ENCODE measurements around the gene S100P. TPM values are rescaled to one million over a fixed set of nuclear protein-coding genes. Genes with fewer than 3 reads are reported as not detected.

S100P gene
- total and polyA plus RNA-seq, 4 donors = 34.2 to 118 (median 51.6) TPM

GRCh38 chr4:6658597-6659075 lies 35.0 kb upstream of the S100P start:
- Histone ChIP-seq H3K9ac (ENCODE audit: insufficient read depth in 1 of 2, low read length in 2 of 2) (no peak overlapping the region), H3K9me3 (ENCODE audit: control insufficient read depth in 4 of 4, insufficient read depth in 3 of 4, low read length in 3 of 4) (no peaks in the 10 kb centered on the region), H3K36me3 (ENCODE audit: control insufficient read depth in 4 of 4, insufficient read depth in 4 of 4, low read length in 4 of 4) (no peaks in the 10 kb centered on the region), H3K27me3 (ENCODE audit: control insufficient read depth in 3 of 3, insufficient read depth in 3 of 3, low read length in 2 of 3) (peaks cover 0 to 31% (median 30%) of the 10 kb centered on the region in 3 donors), H3K4me1 (ENCODE audit: control insufficient read depth in 5 of 5, insufficient read depth in 5 of 5, low read length in 5 of 5) (peaks cover 0 to 6% (median 0%) of the 10 kb centered on the region in 5 donors), H3K4me3 (peak overlapping the region; percentile 46), H3K27ac (ENCODE audit: low read depth in 1 of 2, low read length in 1 of 2) (no peak overlapping the region)
- no peak for TF ChIP-seq CTCF (IDR thresholded peaks at IDR 0.05; ENCODE audit: control extremely low read depth, extremely low read depth)
- DNase-seq = peak; percentile 25 to 57 (median 32)
- ATAC-seq (ENCODE audit: insufficient read depth, low FRiP score) = peak; percentile 58
- WGBS, 2 donors = 10 to 11% methylated on average over 48 to 52 of the region's 52 CpGs

GRCh38 chr4:6659897-6660296 lies 33.8 kb upstream of the S100P start:
- 66 to 94% methylated on average over 2 of the region's 2 CpGs for WGBS, 2 donors

GRCh38 chr4:6660430-6660829 lies 33.2 kb upstream of the S100P start:
- no peak for ATAC-seq (ENCODE audit: insufficient read depth, low FRiP score)
- peaks cover 0 to 3% (median under 1%) of the 10 kb centered on the region in 4 donors for H3K9me3 ChIP-seq (ENCODE audit: control insufficient read depth in 4 of 4, insufficient read depth in 3 of 4, low read length in 3 of 4)
- no peak for DNase-seq

More at GRCh38 chr4:6659897-6660296, 33.8 kb upstream of the S100P start:
- H3K4me3 ChIP-seq = no peak overlapping the region
- peaks cover 0 to 3% (median 0%) of the 10 kb centered on the region in 4 donors for H3K9me3 ChIP-seq (ENCODE audit: control insufficient read depth in 4 of 4, insufficient read depth in 3 of 4, low read length in 3 of 4)
- H3K36me3 ChIP-seq (ENCODE audit: control insufficient read depth in 4 of 4, insufficient read depth in 4 of 4, low read length in 4 of 4) = no peaks in the 10 kb centered on the region
- no peak overlapping the region for H3K9ac ChIP-seq (ENCODE audit: insufficient read depth in 1 of 2, low read length in 2 of 2)
- TF ChIP-seq CTCF (IDR thresholded peaks at IDR 0.05; ENCODE audit: control extremely low read depth, extremely low read depth) = no peak
- ATAC-seq (ENCODE audit: insufficient read depth, low FRiP score) (no peak), DNase-seq (no peak)
- peaks cover 0 to 13% (median 4%) of the 10 kb centered on the region in 5 donors for H3K4me1 ChIP-seq (ENCODE audit: control insufficient read depth in 5 of 5, insufficient read depth in 5 of 5, low read length in 5 of 5)
- peaks cover 0 to 38% (median 37%) of the 10 kb centered on the region in 3 donors for H3K27me3 ChIP-seq (ENCODE audit: control insufficient read depth in 3 of 3, insufficient read depth in 3 of 3, low read length in 2 of 3)
- H3K27ac ChIP-seq (ENCODE audit: low read depth in 1 of 2, low read length in 1 of 2) = no peak overlapping the region

More at GRCh38 chr4:6660430-6660829, 33.2 kb upstream of the S100P start:
- Histone ChIP-seq H3K27me3 (ENCODE audit: control insufficient read depth in 3 of 3, insufficient read depth in 3 of 3, low read length in 2 of 3) (peaks cover 0 to 43% (median 42%) of the 10 kb centered on the region in 3 donors), H3K4me1 (ENCODE audit: control insufficient read depth in 5 of 5, insufficient read depth in 5 of 5, low read length in 5 of 5) (peaks cover 0 to 14% (median 8%) of the 10 kb centered on the region in 5 donors), H3K36me3 (ENCODE audit: control insufficient read depth in 4 of 4, insufficient read depth in 4 of 4, low read length in 4 of 4) (no peaks in the 10 kb centered on the region), H3K27ac (ENCODE audit: low read depth in 1 of 2, low read length in 1 of 2) (no peak overlapping the region), H3K4me3 (no peak overlapping the region), H3K9ac (ENCODE audit: insufficient read depth in 1 of 2, low read length in 2 of 2) (no peak overlapping the region)
- TF ChIP-seq CTCF (IDR thresholded peaks at IDR 0.05; ENCODE audit: control extremely low read depth, extremely low read depth) = no peak
- WGBS, 2 donors = 98 to 100% methylated on average over 3 of the region's 3 CpGs

All from lung (tissue), 12 donors.